Muscle layer of duodenum (tissue), 2 donors: Measurements from ENCODE around the gene CDH23.
A peak's percentile ranks its signal among the peaks of the same experiment; 100 is the strongest.

Experiments used
- H3K27ac ChIP-seq: one replicate; pipeline ENCODE4 v1.7.0; 2013; ENCODE audit warnings: mild to moderate bottlenecking, low read length
- H3K27me3 ChIP-seq: one replicate; pipeline ENCODE4 v1.7.0; 2013; ENCODE audit warnings: low read depth, mild to moderate bottlenecking, control low read depth, low read length
- H3K36me3 ChIP-seq, 2 donors: one replicate each; pipeline ENCODE4 v1.7.0; 2013; ENCODE audit warnings: low read length in 2 of 2, control low read depth in 1 of 2, mild to moderate bottlenecking in 1 of 2; ENCODE audit not compliant: insufficient read depth in 2 of 2, control insufficient read depth in 1 of 2
- H3K4me1 ChIP-seq, 2 donors: one replicate each; pipeline ENCODE4 v1.7.0; 2013; ENCODE audit warnings: low read length in 2 of 2, mild to moderate bottlenecking in 2 of 2, control low read depth in 1 of 2, moderate library complexity in 1 of 2; ENCODE audit not compliant: insufficient read depth in 2 of 2, control insufficient read depth in 1 of 2
- H3K4me3 ChIP-seq, 2 donors: one replicate each; pipeline ENCODE4 v1.7.0; 2013; ENCODE audit warnings: low read length in 2 of 2, low read depth in 1 of 2, mild to moderate bottlenecking in 1 of 2
- H3K9me3 ChIP-seq, 2 donors: one replicate each; pipeline ENCODE4 v1.7.0; 2013; ENCODE audit warnings: low read length in 2 of 2, control low read depth in 1 of 2, mild to moderate bottlenecking in 1 of 2; ENCODE audit not compliant: control insufficient read depth in 1 of 2
- donor health status: healthy.

Gene CDH23

DNA sequence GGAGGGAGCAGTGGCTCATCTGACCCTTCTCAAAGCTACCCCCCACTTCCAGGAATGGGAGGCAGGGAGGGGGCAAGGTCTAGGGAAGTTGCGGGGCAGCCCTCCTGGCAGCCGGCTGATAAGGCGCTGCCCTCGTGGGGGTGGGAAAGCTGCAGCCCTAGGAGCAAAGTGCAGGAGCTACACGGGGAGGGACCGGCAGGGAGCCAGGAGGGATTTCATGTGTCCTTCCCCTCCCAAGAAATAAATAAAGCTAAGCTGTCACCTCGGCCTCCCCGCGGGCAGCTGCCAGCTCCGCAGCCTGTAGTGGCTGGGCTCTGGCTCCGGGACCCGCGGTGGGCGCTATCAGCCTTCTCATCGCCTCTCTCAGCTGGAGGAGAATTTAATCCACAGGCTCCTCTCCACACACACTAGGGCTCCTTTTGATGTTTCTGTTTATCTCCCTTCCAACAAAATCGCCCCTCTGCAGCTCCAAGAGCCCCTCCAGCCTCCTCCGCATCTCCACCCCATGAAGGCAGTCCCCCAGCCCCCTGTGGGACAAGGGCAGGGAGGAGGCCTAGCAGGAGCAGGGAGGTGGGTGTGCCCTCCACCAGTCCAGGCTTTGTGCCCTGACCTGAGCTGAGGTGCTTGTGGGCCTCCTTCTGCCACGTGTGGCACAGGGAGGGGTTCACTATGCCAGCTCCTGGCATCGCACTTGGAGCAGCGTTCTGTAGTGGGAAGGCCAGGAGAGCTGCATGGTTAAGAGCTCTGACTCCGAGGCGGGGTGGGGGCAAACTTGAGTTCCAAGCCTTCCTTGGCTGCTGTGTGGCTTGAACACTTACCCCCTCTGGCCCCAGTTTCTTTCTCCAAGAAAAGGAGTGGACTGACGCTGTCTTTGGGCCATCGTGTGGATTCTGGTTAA lies 242.4 kb downstream of the CDH23 start:
- no peak overlapping the region for H3K4me3 ChIP-seq
- H3K36me3 ChIP-seq, result no peaks in the 10 kb centered on the region
- H3K27me3 ChIP-seq, result no peaks in the 10 kb centered on the region
- H3K9me3 ChIP-seq, result no peaks in the 10 kb centered on the region
- peak overlapping the region; percentile 67 for H3K27ac ChIP-seq
- H3K4me1 ChIP-seq, result peaks cover 0 to 6% of the 10 kb centered on the region in 2 donors

- H3K27me3 ChIP-seq, result no peaks in the 10 kb centered on the region
- H3K4me3 ChIP-seq, result no peak overlapping the region
- peaks cover 0 to 6% of the 10 kb centered on the region in 2 donors for H3K4me1 ChIP-seq
- H3K9me3 ChIP-seq, result no peaks in the 10 kb centered on the region
- no peak overlapping the region for H3K27ac ChIP-seq
- H3K36me3 ChIP-seq, result no peaks in the 10 kb centered on the region
Measured at GRCh38 chr10:71640607-71641006, 243.9 kb downstream of the CDH23 start.

GRCh38 chr10:71641449-71641848 lies 244.7 kb downstream of the CDH23 start:
- H3K9me3 ChIP-seq, result no peaks in the 10 kb centered on the region
- H3K27me3 ChIP-seq, result no peaks in the 10 kb centered on the region
- H3K36me3 ChIP-seq, result no peaks in the 10 kb centered on the region
- H3K27ac ChIP-seq, result no peak overlapping the region
- H3K4me1 ChIP-seq, result peaks cover 0 to 6% of the 10 kb centered on the region in 2 donors
- no peak overlapping the region for H3K4me3 ChIP-seq

DNA sequence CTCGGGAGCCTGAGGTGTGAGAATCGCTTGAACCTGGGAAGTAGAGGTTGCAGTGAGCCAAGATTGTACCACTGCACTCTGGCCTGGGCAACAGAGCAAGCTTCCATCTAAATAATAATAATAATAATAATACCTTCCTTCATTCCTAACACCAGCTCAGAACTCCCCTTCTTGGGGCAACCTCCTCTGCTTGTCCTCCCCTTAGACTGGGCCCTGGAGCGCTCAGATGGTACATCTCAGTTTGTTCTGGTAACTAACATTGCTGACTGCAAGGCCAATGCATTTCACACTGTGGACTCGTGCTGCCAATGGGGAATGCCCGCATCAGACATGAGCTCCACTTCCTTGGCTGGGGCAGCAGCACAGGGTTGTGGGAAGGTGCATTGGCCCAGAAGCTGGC lies 245.3 kb downstream of the CDH23 start:
- Histone ChIP-seq H3K27me3 (no peaks in the 10 kb centered on the region), H3K4me3 (no peak overlapping the region), H3K36me3 (no peaks in the 10 kb centered on the region), H3K27ac (no peak overlapping the region), H3K4me1 (peaks cover 0 to 6% of the 10 kb centered on the region in 2 donors), H3K9me3 (no peaks in the 10 kb centered on the region)

DNA sequence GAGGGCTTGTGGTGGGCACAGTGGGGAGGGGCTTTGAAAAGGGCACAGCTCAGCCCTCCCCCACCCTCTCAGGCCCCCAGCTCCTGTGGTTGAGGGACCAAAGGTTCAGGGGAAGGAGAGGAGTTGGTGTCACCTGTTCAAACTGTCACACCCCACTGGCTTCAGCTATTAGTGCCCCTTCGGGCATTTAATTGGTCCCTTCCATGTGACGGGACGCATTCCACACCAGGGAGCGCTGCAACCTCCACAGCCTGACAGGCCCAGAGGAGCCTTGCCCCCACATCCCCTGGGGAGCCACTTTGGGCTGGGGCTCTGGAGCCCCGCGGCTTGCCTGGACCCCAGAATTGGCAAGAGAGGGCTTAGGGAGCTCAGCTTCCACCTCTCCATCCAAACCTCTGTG lies 247.2 kb downstream of the CDH23 start:
- Histone ChIP-seq H3K4me3 (no peak overlapping the region), H3K27me3 (no peaks in the 10 kb centered on the region), H3K4me1 (no peaks in the 10 kb centered on the region), H3K36me3 (no peaks in the 10 kb centered on the region), H3K9me3 (no peaks in the 10 kb centered on the region), H3K27ac (no peak overlapping the region)

GRCh38 chr10:71644307-71645180 lies 247.8 kb downstream of the CDH23 start:
- H3K36me3 ChIP-seq, result no peaks in the 10 kb centered on the region
- no peak overlapping the region for H3K27ac ChIP-seq
- no peak overlapping the region for H3K4me3 ChIP-seq
- H3K9me3 ChIP-seq, result no peaks in the 10 kb centered on the region
- H3K27me3 ChIP-seq, result no peaks in the 10 kb centered on the region
- H3K4me1 ChIP-seq, result no peaks in the 10 kb centered on the region

GRCh38 chr10:71645185-71645584 lies 248.5 kb downstream of the CDH23 start:
- no peaks in the 10 kb centered on the region for H3K27me3 ChIP-seq
- H3K4me3 ChIP-seq, result no peak overlapping the region
- no peak overlapping the region for H3K27ac ChIP-seq
- no peaks in the 10 kb centered on the region for H3K9me3 ChIP-seq
- no peaks in the 10 kb centered on the region for H3K4me1 ChIP-seq
- no peaks in the 10 kb centered on the region for H3K36me3 ChIP-seq

- Histone ChIP-seq H3K27ac (no peak overlapping the region), H3K9me3 (no peaks in the 10 kb centered on the region), H3K4me3 (no peak overlapping the region), H3K36me3 (no peaks in the 10 kb centered on the region), H3K27me3 (no peaks in the 10 kb centered on the region), H3K4me1 (no peaks in the 10 kb centered on the region)
Measured at GRCh38 chr10:71646037-71646436, 249.3 kb downstream of the CDH23 start.

- Histone ChIP-seq H3K27me3 (no peaks in the 10 kb centered on the region), H3K36me3 (no peaks in the 10 kb centered on the region), H3K9me3 (no peaks in the 10 kb centered on the region), H3K27ac (no peak overlapping the region), H3K4me1 (no peaks in the 10 kb centered on the region), H3K4me3 (no peak overlapping the region)
Measured at GRCh38 chr10:71646592-71647292, 250.0 kb downstream of the CDH23 start.

DNA sequence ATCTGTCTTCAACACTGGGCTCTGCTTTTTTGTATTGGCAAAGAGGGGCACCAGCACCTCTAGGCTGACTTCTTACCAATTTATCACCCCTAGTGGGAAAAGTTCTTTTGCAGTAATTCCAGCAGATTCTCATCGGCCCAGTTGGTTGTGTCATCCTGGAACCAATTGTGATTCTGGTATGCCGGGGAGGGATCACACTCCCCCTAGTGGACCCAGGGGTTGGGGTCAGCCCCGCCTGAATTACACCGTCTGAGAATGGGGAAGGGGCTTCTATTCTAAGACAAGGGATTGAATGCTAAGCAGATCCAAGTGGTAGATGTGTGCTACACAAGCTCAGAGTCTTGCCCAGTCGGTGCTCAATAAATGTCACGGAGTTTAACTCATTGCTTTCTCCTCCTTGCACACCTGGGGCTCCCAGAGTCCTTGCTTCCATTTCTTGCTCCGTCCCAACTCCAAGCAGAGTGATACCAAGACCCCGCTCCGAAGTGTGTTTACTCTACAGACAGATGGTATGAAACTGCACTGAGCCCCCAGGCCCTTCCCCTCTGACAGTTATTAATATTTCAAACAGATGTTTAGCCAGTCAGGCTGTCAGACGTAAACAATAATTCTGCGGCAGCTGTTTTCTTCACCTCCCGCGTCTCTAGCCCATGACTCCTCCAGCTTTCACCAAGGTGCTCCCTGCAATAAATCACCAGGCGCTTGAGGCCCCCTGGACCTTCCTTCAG lies 251.0 kb downstream of the CDH23 start:
- Histone ChIP-seq H3K4me1 (no peaks in the 10 kb centered on the region), H3K27me3 (no peaks in the 10 kb centered on the region), H3K9me3 (no peaks in the 10 kb centered on the region), H3K4me3 (no peak overlapping the region), H3K27ac (no peak overlapping the region), H3K36me3 (no peaks in the 10 kb centered on the region)
